ENCODE measurements around the gene APOM.

Gene APOM

DNA sequence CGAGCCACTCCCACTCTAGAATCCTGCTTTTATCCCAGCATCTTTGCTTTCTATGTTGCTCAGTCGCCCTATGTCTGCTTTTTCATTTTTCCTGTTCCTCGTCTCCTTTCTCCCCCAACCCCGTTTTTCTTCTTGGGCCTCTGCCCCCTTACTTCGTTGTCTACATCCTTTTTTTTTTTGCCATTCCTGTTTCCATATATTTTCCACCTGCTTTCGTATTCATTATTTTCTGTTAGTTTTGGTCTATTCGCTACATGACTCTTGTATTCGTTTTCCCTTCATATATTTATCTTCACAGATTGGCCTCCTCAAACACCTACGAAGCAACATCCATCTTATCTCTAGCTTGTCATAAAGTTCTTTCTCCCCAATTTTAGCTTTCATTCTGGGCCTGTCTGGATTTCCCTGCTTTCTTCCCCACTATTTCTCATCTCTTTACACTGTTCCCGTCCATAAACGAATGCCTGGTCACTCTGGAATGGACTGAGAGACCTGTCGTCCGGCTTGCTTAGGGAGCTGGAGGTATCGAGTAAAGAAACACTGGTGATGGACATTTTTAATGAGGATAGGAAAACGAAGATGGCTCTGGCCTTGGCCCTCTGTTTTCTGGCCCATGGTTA, 34.3 kb upstream of the APOM start:
- TF ChIP-seq, protein P1, sequence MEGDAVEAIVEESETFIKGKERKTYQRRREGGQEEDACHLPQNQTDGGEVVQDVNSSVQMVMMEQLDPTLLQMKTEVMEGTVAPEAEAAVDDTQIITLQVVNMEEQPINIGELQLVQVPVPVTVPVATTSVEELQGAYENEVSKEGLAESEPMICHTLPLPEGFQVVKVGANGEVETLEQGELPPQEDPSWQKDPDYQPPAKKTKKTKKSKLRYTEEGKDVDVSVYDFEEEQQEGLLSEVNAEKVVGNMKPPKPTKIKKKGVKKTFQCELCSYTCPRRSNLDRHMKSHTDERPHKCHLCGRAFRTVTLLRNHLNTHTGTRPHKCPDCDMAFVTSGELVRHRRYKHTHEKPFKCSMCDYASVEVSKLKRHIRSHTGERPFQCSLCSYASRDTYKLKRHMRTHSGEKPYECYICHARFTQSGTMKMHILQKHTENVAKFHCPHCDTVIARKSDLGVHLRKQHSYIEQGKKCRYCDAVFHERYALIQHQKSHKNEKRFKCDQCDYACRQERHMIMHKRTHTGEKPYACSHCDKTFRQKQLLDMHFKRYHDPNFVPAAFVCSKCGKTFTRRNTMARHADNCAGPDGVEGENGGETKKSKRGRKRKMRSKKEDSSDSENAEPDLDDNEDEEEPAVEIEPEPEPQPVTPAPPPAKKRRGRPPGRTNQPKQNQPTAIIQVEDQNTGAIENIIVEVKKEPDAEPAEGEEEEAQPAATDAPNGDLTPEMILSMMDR (IDR thresholded peaks at IDR 0.05; ENCODE audit: extremely low read depth, insufficient read depth, missing control alignments): no peak
- no peak for DNase-seq (ENCODE audit: low spot score)
- in situ Hi-C loops (cut with MboI; ENCODE audit: low pct_unique_long_range_greater_than_20kb, low sequenced_read_pairs, unreplicated experiment): no loop called here

GRCh38 chr6:31621991-31622390, 33.7 kb upstream of the APOM start:
- DNase-seq (ENCODE audit: low spot score): no peak
- in situ Hi-C loops (cut with MboI; ENCODE audit: low pct_unique_long_range_greater_than_20kb, low sequenced_read_pairs, unreplicated experiment): no loop called here
- TF ChIP-seq, protein P1 (IDR thresholded peaks at IDR 0.05; ENCODE audit: extremely low read depth, insufficient read depth, missing control alignments): no peak

GRCh38 chr6:31622684-31623091, 33.0 kb upstream of the APOM start:
- TF ChIP-seq, protein P1 (IDR thresholded peaks at IDR 0.05; ENCODE audit: extremely low read depth, insufficient read depth, missing control alignments): no peak
- in situ Hi-C loops (cut with MboI; ENCODE audit: low pct_unique_long_range_greater_than_20kb, low sequenced_read_pairs, unreplicated experiment): no loop called here
- DNase-seq (ENCODE audit: low spot score): no peak

DNA sequence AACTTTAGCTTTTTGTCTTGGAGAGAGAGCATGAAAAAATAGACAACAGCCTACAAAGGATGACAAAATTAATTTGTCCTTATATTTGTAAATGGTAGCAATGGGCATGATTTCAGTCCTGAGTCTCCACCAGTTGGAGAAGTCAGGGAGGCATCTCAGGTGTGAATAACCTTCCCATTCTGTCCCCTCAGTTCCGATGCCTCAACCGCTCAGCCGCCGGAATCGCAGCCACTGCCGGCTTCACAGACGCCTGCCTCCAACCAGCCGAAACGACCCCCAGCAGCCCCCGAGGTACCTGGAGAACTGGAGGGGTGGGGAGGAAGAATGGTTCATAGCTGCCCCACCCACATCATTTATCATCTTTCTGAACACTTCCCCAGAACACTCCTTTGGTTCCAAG, 31.6 kb upstream of the APOM start:
- DNase-seq (ENCODE audit: low spot score): no peak
- TF ChIP-seq, protein P1 (IDR thresholded peaks at IDR 0.05; ENCODE audit: extremely low read depth, insufficient read depth, missing control alignments): no peak
- in situ Hi-C loops (cut with MboI; ENCODE audit: low pct_unique_long_range_greater_than_20kb, low sequenced_read_pairs, unreplicated experiment): no loop called here

- in situ Hi-C loops (cut with MboI; ENCODE audit: low pct_unique_long_range_greater_than_20kb, low sequenced_read_pairs, unreplicated experiment): no loop called here
- no peak for DNase-seq (ENCODE audit: low spot score)
- TF ChIP-seq, protein P1 (IDR thresholded peaks at IDR 0.05; ENCODE audit: extremely low read depth, insufficient read depth, missing control alignments): no peak
Observed at GRCh38 chr6:31626952-31627351, 28.7 kb upstream of the APOM start.

GRCh38 chr6:31627690-31628287, 27.9 kb upstream of the APOM start:
- TF ChIP-seq, protein P1 (IDR thresholded peaks at IDR 0.05; ENCODE audit: extremely low read depth, insufficient read depth, missing control alignments): no peak
- in situ Hi-C loops (cut with MboI; ENCODE audit: low pct_unique_long_range_greater_than_20kb, low sequenced_read_pairs, unreplicated experiment): no loop called here

More at GRCh38 chr6:31627690-31628287, 27.9 kb upstream of the APOM start:
- no peak for DNase-seq (ENCODE audit: low spot score)

Data from GM13977 (cell line).